ENCODE measurements around the gene HHIPL1. TPM values are rescaled to one million over a fixed set of nuclear protein-coding genes. Genes with fewer than 3 reads are reported as not detected.

HHIPL1 gene
- total RNA-seq, 1 experiment from 2014 or later, result 2.1 TPM

GRCh38 chr14:99699861-99700260, 54.9 kb downstream of the HHIPL1 start:
- CTCF ChIA-PET, result no interaction called here

GRCh38 chr14:99700379-99700778, 55.5 kb downstream of the HHIPL1 start:
- no peak for TF ChIP-seq POLR2AphosphoS5 (IDR thresholded peaks at IDR 0.05; ENCODE audit: low read depth, low read length)
- TF ChIP-seq SIN3A (IDR thresholded peaks at IDR 0.05; ENCODE audit: borderline replicate concordance, insufficient read depth, low read depth, low read length), result no peak
- Histone ChIP-seq H3K9me3 (ENCODE audit: control insufficient read depth, insufficient read depth, low read depth, low read length) (no peaks in the 10 kb centered on the region), H3K36me3 (ENCODE audit: control insufficient read depth, insufficient read depth, low read length) (no peaks in the 10 kb centered on the region), H3K4me1 (ENCODE audit: control insufficient read depth, insufficient read depth, low read length) (no peaks in the 10 kb centered on the region), H3K4me3 (ENCODE audit: low read depth in 2 of 2, low read length in 2 of 2) (no peak overlapping the region), H3K27me3 (ENCODE audit: control insufficient read depth, insufficient read depth, low read length) (no peaks in the 10 kb centered on the region), H3K27ac (ENCODE audit: low read length) (no peak overlapping the region)
- no peak for ATAC-seq
- BruUV-seq (replicated peaks), result no TSS peak
- in situ Hi-C loops (cut with HindIII; ENCODE audit: low pct_unique_long_range_greater_than_20kb, low sequenced_read_pairs), result no loop called here
- ChIA-PET CTCF (no interaction called here), POLR2A (no interaction called here)
- no peak for DNase-seq (ENCODE audit: low read depth, low spot score)
- intact Hi-C loops (cut with micrococcal nuclease; ENCODE audit: unreplicated experiment), result no loop called here

More at GRCh38 chr14:99699861-99700260, 54.9 kb downstream of the HHIPL1 start:
- intact Hi-C loops (cut with micrococcal nuclease; ENCODE audit: unreplicated experiment) (no loop called here), in situ Hi-C loops (cut with HindIII; ENCODE audit: low pct_unique_long_range_greater_than_20kb, low sequenced_read_pairs) (no loop called here)
- Histone ChIP-seq H3K4me3 (ENCODE audit: low read depth in 2 of 2, low read length in 2 of 2) (no peak overlapping the region), H3K36me3 (ENCODE audit: control insufficient read depth, insufficient read depth, low read length) (no peaks in the 10 kb centered on the region), H3K4me1 (ENCODE audit: control insufficient read depth, insufficient read depth, low read length) (no peaks in the 10 kb centered on the region), H3K27me3 (ENCODE audit: control insufficient read depth, insufficient read depth, low read length) (no peaks in the 10 kb centered on the region), H3K27ac (ENCODE audit: low read length) (no peak overlapping the region), H3K9me3 (ENCODE audit: control insufficient read depth, insufficient read depth, low read depth, low read length) (no peaks in the 10 kb centered on the region)
- no peak for TF ChIP-seq CTCF (IDR thresholded peaks at IDR 0.05)
- TF ChIP-seq POLR2AphosphoS5 (IDR thresholded peaks at IDR 0.05; ENCODE audit: low read depth, low read length), result no peak
- TF ChIP-seq SIN3A (IDR thresholded peaks at IDR 0.05; ENCODE audit: borderline replicate concordance, insufficient read depth, low read depth, low read length), result no peak
- no peak for TF ChIP-seq REST (IDR thresholded peaks at IDR 0.05; ENCODE audit: insufficient read depth in 1 of 2, low read depth in 2 of 2, low read length in 1 of 2)
- POLR2A ChIA-PET, result no interaction called here
- DNase-seq (ENCODE audit: low read depth, low spot score) (no peak), ATAC-seq (no peak)
- no TSS peak for BruUV-seq (replicated peaks)

- in situ Hi-C loops (cut with HindIII; ENCODE audit: low pct_unique_long_range_greater_than_20kb, low sequenced_read_pairs), result no loop called here
- no TSS peak for BruUV-seq (replicated peaks)
- no peaks in the 10 kb centered on the region for H3K27me3 ChIP-seq (ENCODE audit: control insufficient read depth, insufficient read depth, low read length)
- ATAC-seq, result no peak
- H3K4me1 ChIP-seq (ENCODE audit: control insufficient read depth, insufficient read depth, low read length), result no peaks in the 10 kb centered on the region
- H3K9me3 ChIP-seq (ENCODE audit: control insufficient read depth, insufficient read depth, low read depth, low read length), result no peaks in the 10 kb centered on the region
- no peaks in the 10 kb centered on the region for H3K36me3 ChIP-seq (ENCODE audit: control insufficient read depth, insufficient read depth, low read length)
- DNase-seq (ENCODE audit: low read depth, low spot score), result no peak
- no peak overlapping the region for H3K27ac ChIP-seq (ENCODE audit: low read length)
- CTCF ChIA-PET, result no interaction called here
- no peak for TF ChIP-seq CTCF (IDR thresholded peaks at IDR 0.05)
- no peak for TF ChIP-seq REST (IDR thresholded peaks at IDR 0.05; ENCODE audit: insufficient read depth in 1 of 2, low read depth in 2 of 2, low read length in 1 of 2)
- TF ChIP-seq SIN3A (IDR thresholded peaks at IDR 0.05; ENCODE audit: borderline replicate concordance, insufficient read depth, low read depth, low read length), result no peak
- TF ChIP-seq TCF7L2 (IDR thresholded peaks at IDR 0.05; ENCODE audit: low read depth, low read length), result no peak
- TF ChIP-seq POLR2AphosphoS5 (IDR thresholded peaks at IDR 0.05; ENCODE audit: low read depth, low read length), result no peak
- H3K4me3 ChIP-seq (ENCODE audit: low read depth in 2 of 2, low read length in 2 of 2), result no peak overlapping the region
- intact Hi-C loops (cut with micrococcal nuclease; ENCODE audit: unreplicated experiment), result no loop called here
- POLR2A ChIA-PET, result no interaction called here
Measured at GRCh38 chr14:99701260-99701659, 56.3 kb downstream of the HHIPL1 start.
